SK-N-SH (cell line): ENCODE data around the gene FGFBP2. TPM values are rescaled to one million over a fixed set of nuclear protein-coding genes. Genes with fewer than 3 reads are reported as not detected.

Experiments
- CTCF ChIA-PET: fragments of 300-600, 350-600 bp; formaldehyde crosslinking; extraction: SDS; loops from one replicate; lab custom pipeline; 2021; lab: Yijun Ruan, JAX
- POLR2A ChIA-PET: fragments of 350-600 bp; sonication (Branson Sonifier 250); formaldehyde crosslinking; extraction: SDS; loops from one replicate; lab custom pipeline; 2020; ENCODE audit warnings: antibody characterized with exemption, inconsistent platforms; lab: Yijun Ruan, JAX
- DNase-seq: peaks from one replicate; pipeline ENCODE4 v3.0.0; 2012
- H2AFZ ChIP-seq: fragments of 200-600 bp; sonication (generic); 2 replicates; pipeline ENCODE4 v1.8.1; 2016; ENCODE audit warnings: antibody characterized with exemption, mild to moderate bottlenecking, low read depth
- H3F3A ChIP-seq: fragments of 200-600 bp; sonication (generic); replicated peaks from 2 replicates; pipeline ENCODE3; 2016; ENCODE audit warnings: antibody characterized with exemption, mild to moderate bottlenecking; ENCODE audit not compliant: insufficient read depth
- H3K27ac ChIP-seq, 2 experiments: fragments of 200-500 bp in 1 of 2; fragments of 200-600 bp in 1 of 2; sonication (Bioruptor generic) in 1 of 2; sonication (generic), shearing (Covaris generic) in 1 of 2; 2 replicates each; pipeline versions ENCODE4 v1.5.1 to v1.6.1; 2014 to 2016; ENCODE audit warnings: low read depth in 2 of 2, inconsistent platforms in 1 of 2, low read length in 1 of 2, mild to moderate bottlenecking in 1 of 2, mixed read lengths in 1 of 2
- H3K27me3 ChIP-seq: fragments of 200-600 bp; sonication (generic), shearing (Covaris generic); 2 replicates; pipeline ENCODE4 v1.6.1; 2016; ENCODE audit warnings: mixed run types; ENCODE audit not compliant: insufficient read depth
- H3K36me3 ChIP-seq, 2 experiments: fragments of 200-500 bp in 1 of 2; fragments of 200-600 bp in 1 of 2; sonication (Bioruptor generic) in 1 of 2; sonication (generic) in 1 of 2; replicated peaks in 1 of 2; 2 replicates each; pipeline versions ENCODE3 to v1.5.1; 2014 to 2016; ENCODE audit warnings: low read length in 1 of 2, mild to moderate bottlenecking in 1 of 2; ENCODE audit not compliant: insufficient read depth in 2 of 2, control insufficient read depth in 1 of 2
- H3K4me1 ChIP-seq, 2 experiments: fragments of 200-500 bp in 1 of 2; fragments of 200-600 bp in 1 of 2; sonication (Bioruptor generic) in 1 of 2; sonication (generic), shearing (Covaris generic) in 1 of 2; 2 replicates each; pipeline versions ENCODE4 v1.5.1 to v1.6.1; 2014 to 2016; ENCODE audit warnings: low read depth in 1 of 2, low read length in 1 of 2, mixed run types in 1 of 2; ENCODE audit not compliant: insufficient read depth in 2 of 2, control insufficient read depth in 1 of 2
- H3K4me2 ChIP-seq: fragments of 200-600 bp; sonication (generic), shearing (Covaris generic); 2 replicates; pipeline ENCODE4 v1.6.1; 2017; ENCODE audit warnings: mixed run types
- H3K4me3 ChIP-seq, 2 experiments: fragments of 200-500 bp in 1 of 2; fragments of 200-600 bp in 1 of 2; sonication (Bioruptor generic) in 1 of 2; sonication (generic), shearing (Covaris generic) in 1 of 2; 2 replicates each; pipeline versions ENCODE4 v1.5.1 to v1.8.1; 2014 to 2016; ENCODE audit warnings: low read depth in 2 of 2, inconsistent platforms in 1 of 2, low read length in 1 of 2, mild to moderate bottlenecking in 1 of 2, mixed read lengths in 1 of 2, moderate library complexity in 1 of 2
- H3K79me2 ChIP-seq: fragments of 200-600 bp; sonication (generic); 2 replicates; pipeline ENCODE4 v1.8.1; 2017; ENCODE audit warnings: mild to moderate bottlenecking; ENCODE audit not compliant: insufficient read depth
- H3K9ac ChIP-seq: fragments of 200-600 bp; sonication (generic); 2 replicates; pipeline ENCODE4 v1.6.1; 2017; ENCODE audit warnings: mixed run types
- H3K9me2 ChIP-seq: fragments of 200-600 bp; sonication (generic); 2 replicates; pipeline ENCODE4 v1.6.1; 2017; ENCODE audit warnings: mixed run types
- H3K9me3 ChIP-seq: fragments of 200-600 bp; sonication (generic); 2 replicates; pipeline ENCODE4 v1.6.1; 2017; ENCODE audit warnings: mixed run types, mild to moderate bottlenecking, moderate library complexity
- H4K20me1 ChIP-seq: fragments of 200-600 bp; sonication (generic); 2 replicates; pipeline ENCODE4 v1.6.1; 2017; ENCODE audit warnings: mild to moderate bottlenecking, mixed run types; ENCODE audit not compliant: insufficient read depth
- ELF1 ChIP-seq: IDR thresholded peaks from 2 replicates; pipeline ENCODE4 v1.4.0; 2012
- EP300 ChIP-seq, 2 experiments: IDR thresholded peaks; 2 replicates each; pipeline versions ENCODE4 v1.4.0 to v1.6.1; 2012; ENCODE audit warnings: borderline replicate concordance in 1 of 2, low read depth in 1 of 2, low read length in 1 of 2
- EZH2phosphoT487 ChIP-seq: fragments of 200-600 bp; sonication (generic); IDR thresholded peaks from 2 replicates; pipeline ENCODE4 v1.6.1; 2017; ENCODE audit warnings: low read depth, mixed run types, mild to moderate bottlenecking, antibody characterized with exemption, moderate library complexity, borderline replicate concordance
- FOXJ3 ChIP-seq: sonication (generic); formaldehyde crosslinking; IDR thresholded peaks from 2 replicates; pipeline ENCODE4 v1.5.1; 2020; ENCODE audit warnings: mild to moderate bottlenecking, missing genetic modification reagents
- GABPA ChIP-seq: IDR thresholded peaks from 2 replicates; pipeline ENCODE4 v1.4.0; 2012; ENCODE audit warnings: low read depth, mild to moderate bottlenecking
- GATA2 ChIP-seq: sonication (generic); formaldehyde crosslinking; IDR thresholded peaks from 2 replicates; pipeline ENCODE4 v1.5.0; 2020; ENCODE audit warnings: mild to moderate bottlenecking, missing genetic modification reagents
- MXI1 ChIP-seq: IDR thresholded peaks from 2 replicates; pipeline ENCODE4 v1.6.1; 2012; ENCODE audit warnings: mild to moderate bottlenecking, low read depth, low read length, improper control_type of control experiment
- NFIC ChIP-seq: IDR thresholded peaks from 2 replicates; pipeline ENCODE4 v1.4.0; 2012; ENCODE audit warnings: borderline replicate concordance
- NRF1 ChIP-seq: IDR thresholded peaks from 2 replicates; pipeline ENCODE4 v1.6.1; 2012; ENCODE audit warnings: low read depth, mild to moderate bottlenecking, low read length
- REST ChIP-seq: IDR thresholded peaks from 2 replicates; pipeline ENCODE4 v1.6.1; 2012; ENCODE audit warnings: mild to moderate bottlenecking, low read depth, low read length, moderate library complexity
- RFX5 ChIP-seq: IDR thresholded peaks from 2 replicates; pipeline ENCODE4 v1.6.1; 2012; ENCODE audit warnings: mild to moderate bottlenecking, improper control_type of control experiment, low read length
- RXRA ChIP-seq: IDR thresholded peaks from 2 replicates; pipeline ENCODE4 v1.4.0; 2012; ENCODE audit warnings: low read depth, mild to moderate bottlenecking, borderline replicate concordance
- SIN3A ChIP-seq: IDR thresholded peaks from 2 replicates; pipeline ENCODE4 v1.6.1; 2012; ENCODE audit warnings: low read depth, mild to moderate bottlenecking, low read length, moderate library complexity, borderline replicate concordance
- SMC3 ChIP-seq: IDR thresholded peaks from 2 replicates; pipeline ENCODE4 v1.6.1; 2012; ENCODE audit warnings: low read depth, low read length, improper control_type of control experiment
- TEAD4 ChIP-seq: IDR thresholded peaks from 2 replicates; pipeline ENCODE4 v1.4.0; 2012; ENCODE audit warnings: mild to moderate bottlenecking, borderline replicate concordance; ENCODE audit not compliant: insufficient read depth
- YY1 ChIP-seq: IDR thresholded peaks from 2 replicates; pipeline ENCODE4 v1.4.0; 2012; ENCODE audit warnings: low read depth, mild to moderate bottlenecking
- WGBS: methylation state at CpG from one replicate; pipeline ENCODE4 v1.1.6; 2017; ENCODE audit warnings: low lambda C conversion rate; 5-methylcytosine and 5-hydroxymethylcytosine counted together
- polyA plus RNA-seq, 3 experiments: library from polyadenylated mRNA; depleted of rRNA; stranded (reverse); fragments of >200 nt; gene quantifications; 2 replicates each; pipeline ENCODE4 v1.2.3, GENCODE V29; 2012
- TF ChIP-seq, protein P1 (sequence below): fragments of 200-600 bp; sonication (generic); IDR thresholded peaks from 2 replicates; pipeline ENCODE4 v1.6.1; 2017; ENCODE audit warnings: antibody characterized with exemption, mild to moderate bottlenecking, moderate library complexity
- TF ChIP-seq, protein P2 (sequence below): IDR thresholded peaks from 2 replicates; pipeline ENCODE4 v1.4.0; 2012; ENCODE audit warnings: low read depth, borderline replicate concordance
- TF ChIP-seq, protein P3 (sequence below): IDR thresholded peaks from 2 replicates; pipeline ENCODE4 v1.4.0; 2012; ENCODE audit warnings: low read depth, borderline replicate concordance
- TF ChIP-seq, protein P4 (sequence below): fragments of 150-350 bp; IDR thresholded peaks from 2 replicates; pipeline ENCODE4 v1.6.1; 2017; ENCODE audit warnings: antibody characterized with exemption, low read length, low read depth, borderline replicate concordance
- TF ChIP-seq, protein P5 (sequence below): IDR thresholded peaks from 2 replicates; pipeline ENCODE4; 2012

Gene FGFBP2
- polyA plus RNA-seq, 1 of the 3 experiments (the other 2 are of a cell fraction): 0.62 TPM

- CTCF ChIA-PET: interaction anchor here (0.6 to 2.5 kb wide), 64 partner anchors 9 to 486 kb away, joined by 3 to 154 read pairs (median 5); partner anchors contain the start of gene FGFBP1
- no peak overlapping the region for H3K4me2 ChIP-seq
- TF ChIP-seq, protein P1, sequence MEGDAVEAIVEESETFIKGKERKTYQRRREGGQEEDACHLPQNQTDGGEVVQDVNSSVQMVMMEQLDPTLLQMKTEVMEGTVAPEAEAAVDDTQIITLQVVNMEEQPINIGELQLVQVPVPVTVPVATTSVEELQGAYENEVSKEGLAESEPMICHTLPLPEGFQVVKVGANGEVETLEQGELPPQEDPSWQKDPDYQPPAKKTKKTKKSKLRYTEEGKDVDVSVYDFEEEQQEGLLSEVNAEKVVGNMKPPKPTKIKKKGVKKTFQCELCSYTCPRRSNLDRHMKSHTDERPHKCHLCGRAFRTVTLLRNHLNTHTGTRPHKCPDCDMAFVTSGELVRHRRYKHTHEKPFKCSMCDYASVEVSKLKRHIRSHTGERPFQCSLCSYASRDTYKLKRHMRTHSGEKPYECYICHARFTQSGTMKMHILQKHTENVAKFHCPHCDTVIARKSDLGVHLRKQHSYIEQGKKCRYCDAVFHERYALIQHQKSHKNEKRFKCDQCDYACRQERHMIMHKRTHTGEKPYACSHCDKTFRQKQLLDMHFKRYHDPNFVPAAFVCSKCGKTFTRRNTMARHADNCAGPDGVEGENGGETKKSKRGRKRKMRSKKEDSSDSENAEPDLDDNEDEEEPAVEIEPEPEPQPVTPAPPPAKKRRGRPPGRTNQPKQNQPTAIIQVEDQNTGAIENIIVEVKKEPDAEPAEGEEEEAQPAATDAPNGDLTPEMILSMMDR: peak; percentile 98
- TF ChIP-seq RFX5: no peak
- no peak for TF ChIP-seq ELF1
- no peak for TF ChIP-seq GATA2 (CRISPR knock-in tag)
- no peak for TF ChIP-seq FOXJ3 (CRISPR knock-in tag)
- TF ChIP-seq SIN3A: no peak
- peak; percentile 31; the same call in 1 of the 2 replicates for TF ChIP-seq NRF1
- TF ChIP-seq, protein P2, sequence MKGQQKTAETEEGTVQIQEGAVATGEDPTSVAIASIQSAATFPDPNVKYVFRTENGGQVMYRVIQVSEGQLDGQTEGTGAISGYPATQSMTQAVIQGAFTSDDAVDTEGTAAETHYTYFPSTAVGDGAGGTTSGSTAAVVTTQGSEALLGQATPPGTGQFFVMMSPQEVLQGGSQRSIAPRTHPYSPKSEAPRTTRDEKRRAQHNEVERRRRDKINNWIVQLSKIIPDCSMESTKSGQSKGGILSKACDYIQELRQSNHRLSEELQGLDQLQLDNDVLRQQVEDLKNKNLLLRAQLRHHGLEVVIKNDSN: no peak
- peak; percentile 99 for TF ChIP-seq SMC3
- TF ChIP-seq, protein P3, sequence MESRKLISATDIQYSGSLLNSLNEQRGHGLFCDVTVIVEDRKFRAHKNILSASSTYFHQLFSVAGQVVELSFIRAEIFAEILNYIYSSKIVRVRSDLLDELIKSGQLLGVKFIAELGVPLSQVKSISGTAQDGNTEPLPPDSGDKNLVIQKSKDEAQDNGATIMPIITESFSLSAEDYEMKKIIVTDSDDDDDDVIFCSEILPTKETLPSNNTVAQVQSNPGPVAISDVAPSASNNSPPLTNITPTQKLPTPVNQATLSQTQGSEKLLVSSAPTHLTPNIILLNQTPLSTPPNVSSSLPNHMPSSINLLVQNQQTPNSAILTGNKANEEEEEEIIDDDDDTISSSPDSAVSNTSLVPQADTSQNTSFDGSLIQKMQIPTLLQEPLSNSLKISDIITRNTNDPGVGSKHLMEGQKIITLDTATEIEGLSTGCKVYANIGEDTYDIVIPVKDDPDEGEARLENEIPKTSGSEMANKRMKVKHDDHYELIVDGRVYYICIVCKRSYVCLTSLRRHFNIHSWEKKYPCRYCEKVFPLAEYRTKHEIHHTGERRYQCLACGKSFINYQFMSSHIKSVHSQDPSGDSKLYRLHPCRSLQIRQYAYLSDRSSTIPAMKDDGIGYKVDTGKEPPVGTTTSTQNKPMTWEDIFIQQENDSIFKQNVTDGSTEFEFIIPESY: no peak
- TF ChIP-seq GABPA: no peak
- no peak for TF ChIP-seq NFIC
- TF ChIP-seq RXRA: no peak
- TF ChIP-seq, protein P4, sequence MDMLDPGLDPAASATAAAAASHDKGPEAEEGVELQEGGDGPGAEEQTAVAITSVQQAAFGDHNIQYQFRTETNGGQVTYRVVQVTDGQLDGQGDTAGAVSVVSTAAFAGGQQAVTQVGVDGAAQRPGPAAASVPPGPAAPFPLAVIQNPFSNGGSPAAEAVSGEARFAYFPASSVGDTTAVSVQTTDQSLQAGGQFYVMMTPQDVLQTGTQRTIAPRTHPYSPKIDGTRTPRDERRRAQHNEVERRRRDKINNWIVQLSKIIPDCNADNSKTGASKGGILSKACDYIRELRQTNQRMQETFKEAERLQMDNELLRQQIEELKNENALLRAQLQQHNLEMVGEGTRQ: no peak
- TF ChIP-seq, protein P5, sequence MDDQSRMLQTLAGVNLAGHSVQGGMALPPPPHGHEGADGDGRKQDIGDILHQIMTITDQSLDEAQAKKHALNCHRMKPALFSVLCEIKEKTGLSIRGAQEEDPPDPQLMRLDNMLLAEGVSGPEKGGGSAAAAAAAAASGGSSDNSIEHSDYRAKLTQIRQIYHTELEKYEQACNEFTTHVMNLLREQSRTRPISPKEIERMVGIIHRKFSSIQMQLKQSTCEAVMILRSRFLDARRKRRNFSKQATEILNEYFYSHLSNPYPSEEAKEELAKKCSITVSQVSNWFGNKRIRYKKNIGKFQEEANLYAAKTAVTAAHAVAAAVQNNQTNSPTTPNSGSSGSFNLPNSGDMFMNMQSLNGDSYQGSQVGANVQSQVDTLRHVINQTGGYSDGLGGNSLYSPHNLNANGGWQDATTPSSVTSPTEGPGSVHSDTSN: peak; percentile 61
- no peak for TF ChIP-seq EP300 (IDR thresholded peaks at IDR 0.05; ENCODE audit: borderline replicate concordance in 1 of 2, low read depth in 1 of 2, low read length in 1 of 2)
- TF ChIP-seq REST: no peak
- no peak for TF ChIP-seq EZH2phosphoT487
- TF ChIP-seq YY1: no peak
- no peak for TF ChIP-seq MXI1
- no peak for TF ChIP-seq TEAD4
Observed at GRCh38 chr4:15956179-15956850, 6.7 kb downstream of the FGFBP2 start.

More at GRCh38 chr4:15956179-15956850, 6.7 kb downstream of the FGFBP2 start:
- H3K79me2 ChIP-seq: no peaks in the 10 kb centered on the region
- H4K20me1 ChIP-seq: no peaks in the 10 kb centered on the region
- WGBS: 40% methylated on average over 9 of the region's 9 CpGs
- H3K36me3 ChIP-seq: no peaks in the 10 kb centered on the region
- H3K9ac ChIP-seq: no peak overlapping the region
- no peak overlapping the region for H2AFZ ChIP-seq
- no peaks in the 10 kb centered on the region for H3F3A ChIP-seq
- peak; percentile 73 for DNase-seq
- H3K4me3 ChIP-seq: no peak overlapping the region
- no peaks in the 10 kb centered on the region for H3K9me3 ChIP-seq
- H3K9me2 ChIP-seq: no peaks in the 10 kb centered on the region
- POLR2A ChIA-PET: interaction anchor here (0.9 kb wide), 1 partner anchor 477 kb away, joined by 3 read pairs; no protein-coding TSS in a partner anchor
- H3K4me1 ChIP-seq: peaks cover 0 to 3% of the 10 kb centered on the region in 2 experiments; a peak in 1 of 4 replicates
- no peak overlapping the region for H3K27ac ChIP-seq
- H3K27me3 ChIP-seq: no peaks in the 10 kb centered on the region
